NCI-H526 treated with DMSO at 0.1 percent for 48 hours (cell line): ENCODE results near the gene DOCK2.
A peak's percentile ranks its signal among the peaks of the same experiment; 100 is the strongest.

Source experiments
- DNase-seq: peaks from one replicate; lab custom pipeline; 2025; lab: John Stamatoyannopoulos, UW

Gene DOCK2

DNA sequence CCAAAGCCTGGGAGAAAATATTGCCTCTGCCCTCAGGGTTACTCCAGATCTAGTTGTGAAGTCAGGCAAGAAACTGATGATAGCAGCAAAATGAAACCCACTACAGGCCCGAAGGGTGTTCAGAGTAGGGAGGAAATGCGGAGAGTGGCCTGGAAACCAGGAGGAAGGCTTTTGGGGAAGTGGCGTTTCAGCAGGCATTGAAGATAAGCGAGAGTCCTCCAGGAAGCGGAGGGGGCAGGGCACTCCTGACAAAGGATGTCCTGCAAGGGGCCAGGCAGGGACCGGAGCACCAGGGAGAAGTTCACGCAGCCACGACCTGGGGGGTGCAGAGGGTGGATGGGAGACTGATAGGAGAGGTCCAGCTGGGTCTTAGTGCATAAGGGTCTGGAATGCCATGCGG lies 460.9 kb downstream of the DOCK2 start:
- no peak for DNase-seq

DNA sequence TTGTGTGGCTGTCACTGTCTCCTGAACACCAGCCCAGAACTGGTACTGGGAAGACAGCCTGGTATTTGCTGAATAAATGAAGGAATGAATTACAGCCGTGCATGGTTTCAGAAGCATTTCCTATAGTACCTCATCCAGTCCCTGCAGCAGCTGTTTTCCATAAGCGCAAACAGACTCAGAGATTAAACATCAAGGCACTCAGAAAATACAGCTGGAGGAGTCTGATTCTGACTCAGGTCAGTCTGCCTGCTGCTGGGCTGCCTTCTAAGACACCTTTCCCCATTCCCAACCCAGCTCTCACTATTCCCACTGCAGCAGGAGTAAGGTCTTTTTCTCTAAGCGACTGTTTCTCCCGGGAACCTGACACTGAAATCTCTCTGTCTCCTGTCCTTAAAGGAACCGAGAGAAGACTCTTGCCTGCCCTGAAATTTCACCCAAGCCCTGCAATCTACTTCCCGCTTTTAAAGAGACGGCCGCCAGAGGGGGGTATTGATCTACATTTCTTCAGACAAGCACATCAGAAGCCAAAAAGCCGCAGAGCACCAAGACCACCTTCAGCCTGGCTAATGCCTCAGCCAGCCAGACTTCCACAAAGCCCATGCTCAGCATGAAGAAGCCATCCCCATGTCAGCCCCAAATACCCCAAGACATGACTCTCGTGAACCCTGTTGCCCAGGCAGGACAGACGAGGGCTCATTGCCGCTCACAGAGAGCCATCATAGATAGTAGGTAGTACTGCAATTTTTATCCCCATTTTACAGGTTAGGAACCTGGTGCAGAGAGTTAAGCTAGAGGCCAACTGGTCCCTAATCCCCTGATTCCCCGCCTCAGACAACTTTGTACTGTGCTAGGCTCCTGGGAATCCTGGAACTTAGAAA lies 463.2 kb downstream of the DOCK2 start:
- peak; percentile 71 for DNase-seq

DNA sequence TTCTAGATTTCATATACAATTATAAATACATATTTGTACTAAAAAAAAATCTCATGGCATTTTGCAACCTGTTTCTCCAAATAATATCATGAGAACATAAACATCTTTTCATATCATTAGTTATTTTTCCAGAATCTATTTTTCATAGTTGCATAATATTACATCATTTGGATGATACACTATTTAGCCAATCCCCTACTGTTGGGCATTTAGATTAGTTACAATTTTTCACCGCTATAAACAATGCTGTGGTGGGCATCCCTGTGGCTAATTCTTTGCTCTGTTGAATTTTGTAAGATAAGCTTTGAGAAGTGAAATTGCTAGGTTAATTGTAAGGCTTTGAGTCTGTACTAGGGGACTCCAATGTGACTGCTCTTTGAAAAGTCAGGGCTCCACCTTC lies 466.4 kb downstream of the DOCK2 start:
- DNase-seq: no peak

DNA sequence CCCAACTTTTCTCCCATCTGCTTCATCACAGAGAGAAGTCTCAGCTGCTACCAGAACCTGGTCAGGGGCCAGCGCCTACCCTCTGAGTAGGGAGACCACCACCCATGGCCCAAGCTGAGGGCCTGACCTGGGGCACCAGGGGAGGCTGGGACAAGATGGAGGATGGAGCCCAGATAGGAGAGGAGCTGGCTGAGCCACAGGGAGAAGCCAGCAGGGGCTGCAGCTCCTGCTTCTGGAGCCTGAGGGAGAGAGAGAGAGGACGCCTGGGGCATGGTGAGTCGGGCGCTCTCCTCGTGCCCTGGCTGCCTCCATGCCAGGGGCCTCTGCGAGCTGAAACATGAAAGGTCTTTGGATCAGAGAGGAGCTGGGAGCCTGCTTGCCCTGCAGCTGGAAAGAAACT lies 467.2 kb downstream of the DOCK2 start:
- DNase-seq: no peak

- no peak for DNase-seq
Measured at GRCh38 chr5:170104710-170105109, 467.6 kb downstream of the DOCK2 start.

DNA sequence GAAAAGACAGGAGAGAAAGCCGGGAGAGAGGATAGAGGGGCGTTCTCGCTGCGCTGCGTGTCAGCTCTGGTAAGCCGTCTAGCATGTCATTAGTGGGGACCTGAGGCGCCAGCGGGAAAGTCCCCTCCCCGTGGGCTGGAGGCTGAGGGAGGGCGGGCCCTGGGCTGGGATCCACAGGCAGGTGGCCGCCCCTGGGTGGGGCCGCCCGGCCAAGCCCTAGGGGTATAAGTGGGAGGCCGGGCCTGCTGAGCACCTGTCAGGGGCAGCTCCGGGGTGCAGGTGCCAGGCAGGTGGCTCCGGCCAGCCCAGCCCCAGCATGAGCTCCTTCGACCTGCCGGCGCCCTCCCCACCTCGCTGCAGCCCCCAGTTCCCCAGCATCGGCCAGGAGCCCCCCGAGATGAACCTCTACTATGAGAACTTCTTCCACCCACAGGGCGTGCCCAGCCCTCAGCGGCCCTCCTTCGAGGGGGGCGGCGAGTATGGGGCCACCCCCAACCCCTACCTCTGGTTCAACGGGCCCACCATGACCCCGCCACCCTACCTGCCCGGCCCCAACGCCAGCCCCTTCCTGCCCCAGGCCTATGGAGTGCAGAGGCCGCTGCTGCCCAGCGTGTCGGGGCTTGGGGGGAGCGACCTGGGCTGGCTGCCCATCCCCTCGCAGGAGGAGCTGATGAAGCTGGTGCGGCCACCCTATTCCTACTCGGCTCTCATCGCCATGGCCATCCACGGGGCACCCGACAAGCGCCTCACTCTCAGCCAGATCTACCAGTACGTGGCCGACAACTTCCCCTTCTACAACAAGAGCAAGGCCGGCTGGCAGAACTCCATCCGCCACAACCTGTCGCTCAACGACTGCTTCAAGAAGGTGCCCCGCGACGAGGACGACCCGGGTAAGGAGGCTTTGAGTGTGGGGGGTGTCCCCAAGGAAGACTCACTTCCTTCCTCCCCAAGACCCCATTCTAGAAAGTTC lies 468.9 kb downstream of the DOCK2 start, which contains the start of gene FOXI1:
TSS of gene FOXI1 (plus strand) at position 256 of the 970 bp plus-strand sequence. CDS start at position 317, 61 bp downstream.
- DNase-seq: peak; percentile 11

DNA sequence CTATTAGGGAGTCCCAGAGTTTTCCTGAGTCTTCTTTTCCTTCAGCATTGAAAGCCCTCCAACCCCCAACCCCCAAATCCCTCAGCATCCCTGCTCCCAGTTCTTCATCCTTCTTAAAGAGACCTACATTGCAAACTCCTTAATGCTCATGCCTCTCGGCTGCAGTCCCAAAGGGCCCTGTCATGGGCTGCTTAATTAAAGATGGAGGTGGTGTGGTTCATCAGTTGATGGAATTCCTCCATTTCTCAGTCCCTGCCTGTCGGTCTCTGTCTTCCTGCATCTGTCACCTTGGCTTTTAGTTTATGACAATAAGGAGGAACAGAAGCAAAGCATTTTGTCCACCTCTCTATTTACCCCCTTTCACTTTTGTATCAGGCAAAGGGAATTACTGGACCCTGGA lies 470.6 kb downstream of the DOCK2 start:
- DNase-seq: no peak

GRCh38 chr5:170108266-170108785 lies 471.3 kb downstream of the DOCK2 start:
- no peak for DNase-seq

DNA sequence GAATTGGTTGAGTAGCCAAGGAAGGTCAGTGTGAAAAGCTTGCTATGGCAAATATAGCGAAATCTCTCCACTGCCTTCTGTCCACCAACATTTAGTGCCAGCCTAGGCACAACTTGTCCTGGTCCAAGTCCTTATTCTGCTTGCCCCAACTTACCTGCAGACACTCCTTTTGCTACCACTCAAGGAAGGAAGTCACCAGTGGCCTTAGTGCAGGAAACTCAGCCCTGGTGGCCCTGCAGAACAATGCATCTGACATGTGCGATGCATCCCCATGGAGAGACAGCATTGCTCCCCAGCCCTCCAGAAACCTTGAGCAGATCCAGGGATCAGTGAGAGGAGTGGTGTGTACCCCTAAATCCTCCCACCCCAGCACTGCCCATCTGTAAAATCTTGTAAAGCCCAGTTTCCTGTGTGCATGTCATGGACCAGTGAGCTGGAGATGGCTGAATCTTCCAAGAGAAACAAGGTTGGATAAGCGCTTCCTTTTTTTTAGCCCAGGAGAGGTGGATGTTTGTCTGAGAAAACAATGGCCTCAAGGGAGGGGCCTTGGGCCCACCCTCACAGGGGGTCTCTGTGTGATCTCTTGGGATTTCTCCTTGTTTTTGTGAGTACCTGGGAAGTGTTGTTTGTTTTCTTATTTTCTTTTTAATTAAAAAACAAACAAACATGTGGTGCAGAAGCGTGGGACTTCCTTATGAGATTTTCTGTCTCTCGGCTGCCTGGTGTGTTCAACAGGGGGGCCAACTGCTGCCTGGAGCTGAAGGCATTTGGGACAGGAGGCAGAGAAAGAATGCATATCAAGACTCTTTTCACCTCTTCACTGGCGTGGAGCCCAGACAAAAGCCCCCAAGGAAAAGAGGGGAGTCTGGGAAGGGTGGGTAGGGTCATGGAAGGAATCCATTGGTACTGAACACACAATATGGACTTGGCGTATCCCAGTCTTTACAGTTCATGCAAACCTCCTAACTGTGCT lies 472.3 kb downstream of the DOCK2 start:
- DNase-seq: no peak

DNA sequence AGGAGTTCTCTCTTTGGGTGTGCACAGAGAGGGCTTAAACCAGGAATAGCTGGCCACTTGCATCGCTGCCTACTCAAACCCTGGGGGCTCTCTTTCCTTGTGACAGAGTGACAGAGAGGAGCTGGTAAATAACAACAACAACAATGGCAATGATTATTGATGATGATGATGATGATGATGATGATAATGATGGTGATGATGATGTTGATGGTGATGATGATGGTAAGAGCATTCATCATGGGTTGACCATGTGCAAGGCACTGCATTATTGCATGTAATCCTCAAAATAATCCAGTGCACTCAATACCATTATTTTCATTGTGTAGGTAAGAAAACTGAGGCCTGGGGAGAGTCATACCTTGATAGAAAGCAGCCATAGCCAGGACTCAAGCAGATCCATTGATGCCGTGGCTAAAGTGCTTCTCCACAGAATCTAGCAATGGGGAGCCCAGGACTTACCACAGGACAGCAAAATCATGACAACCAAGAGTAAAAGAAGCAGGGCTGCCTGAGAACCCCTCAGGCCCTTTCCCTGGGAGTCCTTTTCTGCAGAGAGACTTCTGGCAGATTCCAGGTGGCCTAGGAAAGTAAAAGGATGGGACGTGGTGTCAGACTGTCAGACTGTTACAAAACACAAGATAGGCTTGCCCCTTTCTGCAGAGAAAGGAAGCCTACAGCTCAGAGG lies 473.5 kb downstream of the DOCK2 start:
- no peak for DNase-seq

GRCh38 chr5:170111088-170111785 lies 474.2 kb downstream of the DOCK2 start:
- no peak for DNase-seq

DNA sequence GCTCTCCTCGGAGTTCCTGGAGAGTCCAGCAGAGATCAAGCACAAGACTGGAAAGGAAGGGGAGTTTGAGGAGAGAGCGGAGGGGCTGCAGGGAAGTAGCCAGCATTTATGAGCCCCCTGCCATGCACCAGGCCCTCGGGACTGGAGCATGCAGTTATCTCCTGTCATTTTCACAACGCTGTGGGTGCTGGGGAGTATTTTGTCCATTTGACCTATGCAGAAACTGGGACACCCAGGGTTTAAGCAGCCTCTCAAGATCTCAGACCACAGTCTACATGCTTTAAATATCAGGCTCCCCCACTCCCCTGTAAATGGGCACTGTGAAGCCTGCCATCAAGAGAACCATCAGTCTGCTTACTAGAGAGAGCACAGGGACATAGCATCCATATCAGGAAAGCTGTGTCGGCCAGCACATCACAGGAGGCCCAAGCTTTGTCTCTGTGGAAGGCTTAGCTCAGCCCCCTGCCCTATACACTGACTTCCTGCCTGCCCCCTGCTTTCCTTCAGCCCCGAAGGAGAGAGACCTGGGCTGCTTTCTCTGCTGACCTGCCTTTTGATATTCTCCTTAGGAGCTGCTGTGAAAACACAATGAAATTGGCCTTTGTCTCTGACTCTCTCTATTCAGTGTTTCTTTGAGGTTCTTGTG lies 475.9 kb downstream of the DOCK2 start:
- no peak for DNase-seq

DNA sequence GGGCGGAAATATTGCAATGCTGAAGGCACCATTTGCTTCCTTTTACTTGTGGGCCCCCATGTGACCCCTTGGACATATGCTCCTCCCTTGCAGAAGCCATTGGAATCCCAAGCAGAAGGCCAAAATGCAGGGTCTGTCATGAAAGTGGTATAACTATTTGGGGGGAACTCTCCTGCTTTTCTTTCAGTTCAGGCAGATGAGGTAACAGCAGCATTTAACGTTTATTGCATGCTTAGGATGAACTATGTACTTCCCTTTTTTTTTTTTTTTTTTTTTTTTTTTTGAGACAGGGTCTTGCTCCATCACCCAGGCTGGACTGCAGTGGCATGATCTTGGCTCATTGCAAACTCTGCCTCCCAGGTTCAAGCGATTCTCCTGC lies 476.4 kb downstream of the DOCK2 start:
- no peak for DNase-seq

DNA sequence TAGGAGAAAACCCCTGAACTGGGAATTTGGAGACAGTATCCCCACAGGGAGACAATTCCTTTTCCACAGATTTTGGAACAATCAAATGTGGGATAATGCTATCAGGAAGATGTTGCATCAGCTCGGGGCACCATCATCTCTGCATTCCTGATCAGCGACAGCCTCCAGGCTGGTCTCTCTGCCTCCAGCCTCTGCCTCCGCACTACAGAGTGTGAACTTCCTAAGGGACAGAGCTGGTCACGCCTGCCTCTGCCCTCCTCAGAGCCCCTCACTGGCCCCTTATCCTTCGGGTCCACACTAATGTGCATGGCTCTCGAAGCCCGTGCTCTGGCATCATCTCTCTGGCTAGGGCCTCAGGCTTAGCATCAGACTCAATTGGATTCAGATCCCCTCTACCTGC lies 477.2 kb downstream of the DOCK2 start:
- no peak for DNase-seq

- no peak for DNase-seq
Measured at GRCh38 chr5:170115925-170116324, 478.9 kb downstream of the DOCK2 start.

GRCh38 chr5:170117736-170118135 lies 480.7 kb downstream of the DOCK2 start:
- no peak for DNase-seq

DNA sequence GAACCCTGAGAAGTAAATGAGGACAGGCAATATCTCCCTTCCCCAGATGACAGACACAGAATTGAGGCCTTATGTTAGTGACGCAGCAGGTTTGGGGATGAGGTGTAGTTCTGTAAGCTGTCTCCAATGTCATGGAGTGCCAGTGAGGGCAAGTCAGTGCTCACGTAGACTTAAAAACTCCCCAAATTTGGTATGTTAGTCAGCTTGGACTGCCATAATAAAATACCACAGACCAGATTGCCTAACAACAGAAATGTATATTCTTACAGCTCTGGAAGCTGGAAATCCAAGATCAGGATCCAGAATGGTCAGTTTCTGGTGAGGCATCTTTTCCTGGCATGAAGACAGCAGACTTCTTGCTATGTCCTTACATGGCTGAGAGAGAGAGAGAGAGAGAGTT lies 483.5 kb downstream of the DOCK2 start:
- no peak for DNase-seq

GRCh38 chr5:170121321-170121720 lies 484.2 kb downstream of the DOCK2 start:
- no peak for DNase-seq

DNA sequence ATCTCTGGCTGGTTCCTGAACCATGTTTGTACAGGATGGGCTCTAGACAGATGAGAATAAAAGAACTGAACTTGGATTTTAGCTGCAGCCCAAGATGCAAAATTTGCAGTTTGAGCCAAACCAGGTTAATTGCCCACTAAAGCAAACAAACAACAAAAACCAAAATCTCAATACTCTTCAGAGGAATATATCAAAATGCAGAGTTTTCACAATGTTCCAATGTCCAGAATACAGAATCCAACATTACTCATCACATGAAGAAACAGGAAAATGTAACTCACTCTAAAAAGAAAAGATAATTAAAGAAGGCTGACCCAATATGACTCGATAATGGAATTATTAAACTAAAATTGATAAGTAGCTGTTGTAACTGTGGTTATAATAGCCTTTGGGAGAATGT lies 489.0 kb downstream of the DOCK2 start:
- DNase-seq: no peak

- DNase-seq: no peak
Measured at GRCh38 chr5:170126626-170127025, 489.6 kb downstream of the DOCK2 start.
